ENCODE measurements around the gene MBD3L5.
"Not testable (repeated sequence)": the region's sequence is repeated elsewhere in the genome, so short reads cannot be mapped to it uniquely, and the experiment has no call there.

Gene MBD3L5

DNA sequence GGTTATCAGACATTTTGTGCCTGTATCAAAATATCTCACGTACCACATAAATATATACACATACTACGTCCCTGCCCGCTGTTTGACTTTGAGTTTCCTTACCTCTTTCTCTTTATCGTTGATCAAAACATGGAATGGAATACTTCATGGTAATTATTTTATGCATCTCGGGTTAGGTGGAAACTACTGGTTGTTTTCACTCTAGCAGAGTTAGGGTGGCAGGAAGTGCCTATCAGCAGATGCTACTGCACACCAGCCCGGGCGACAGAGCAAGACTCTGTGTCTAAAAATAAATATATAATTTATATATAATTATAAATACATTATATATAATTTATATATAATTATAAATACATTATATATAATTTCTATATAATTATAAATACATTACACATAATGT, 22.5 kb downstream of the MBD3L5 start:
- not testable (repeated sequence) for DNase-seq

DNA sequence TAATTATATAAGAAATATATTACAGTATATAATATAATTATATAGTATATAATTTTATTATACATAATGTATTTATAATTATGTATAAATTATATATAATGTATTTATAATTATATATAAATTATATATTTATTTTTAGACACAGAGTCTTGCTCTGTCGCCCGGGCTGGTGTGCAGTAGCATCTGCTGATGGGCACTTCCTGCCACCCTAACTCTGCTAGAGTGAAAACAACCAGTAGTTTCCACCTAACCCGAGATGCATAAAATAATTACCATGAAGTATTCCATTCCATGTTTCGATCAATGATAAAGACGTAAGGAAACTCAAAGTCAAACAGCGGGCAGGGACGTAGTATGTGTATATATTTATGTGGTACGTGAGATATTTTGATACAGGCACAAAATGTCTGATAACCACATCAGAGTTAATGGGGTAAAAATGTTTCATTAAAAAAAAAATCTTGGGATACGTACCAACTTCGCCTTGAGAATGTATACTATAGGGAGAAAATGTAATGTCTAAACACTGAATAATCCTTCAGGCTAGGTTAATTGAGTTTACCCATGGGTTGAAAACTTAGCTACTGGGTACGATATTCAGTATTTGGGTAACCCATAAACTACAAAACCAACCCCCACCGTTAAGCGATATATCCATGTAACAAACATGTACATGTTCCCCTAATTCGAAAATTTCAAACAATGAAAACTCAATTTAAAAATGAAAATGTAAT, 24.4 kb downstream of the MBD3L5 start:
- DNase-seq, result not testable (repeated sequence)

- not testable (repeated sequence) for DNase-seq
Measured at GRCh38 chr19:7055679-7056078, 25.3 kb downstream of the MBD3L5 start.

GRCh38 chr19:7056371-7056770, 26.0 kb downstream of the MBD3L5 start:
- not testable (repeated sequence) for DNase-seq

- DNase-seq, result not testable (repeated sequence)
Measured at GRCh38 chr19:7058576-7058975, 28.2 kb downstream of the MBD3L5 start, which contains the start of gene MBD3L3. Gene MBD3L3 (minus strand): TSS chr19:7058676. CDS start chr19:7058605, 71 bp downstream.

GRCh38 chr19:7059977-7060376, 29.6 kb downstream of the MBD3L5 start:
- DNase-seq, result not testable (repeated sequence)

DNA sequence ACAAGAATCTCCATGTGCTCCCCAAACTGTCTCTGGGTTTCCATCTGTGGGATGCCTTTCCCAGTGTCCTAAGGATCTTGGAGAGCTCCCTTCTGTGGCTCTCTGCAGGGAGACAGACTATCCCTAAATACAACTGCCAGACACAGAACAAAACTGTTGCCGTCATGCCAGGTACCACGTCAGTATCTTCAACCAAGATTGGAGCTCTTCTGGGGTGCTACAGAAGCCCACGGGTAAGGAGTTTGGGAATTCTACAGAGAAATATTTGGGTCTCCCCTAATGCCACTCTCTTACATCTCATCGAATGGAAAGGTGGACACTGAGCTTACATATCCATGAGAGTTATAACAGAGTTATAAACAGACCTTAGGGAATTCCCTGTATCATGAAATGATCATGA, 33.0 kb downstream of the MBD3L5 start:
- DNase-seq, result no peak

DNA sequence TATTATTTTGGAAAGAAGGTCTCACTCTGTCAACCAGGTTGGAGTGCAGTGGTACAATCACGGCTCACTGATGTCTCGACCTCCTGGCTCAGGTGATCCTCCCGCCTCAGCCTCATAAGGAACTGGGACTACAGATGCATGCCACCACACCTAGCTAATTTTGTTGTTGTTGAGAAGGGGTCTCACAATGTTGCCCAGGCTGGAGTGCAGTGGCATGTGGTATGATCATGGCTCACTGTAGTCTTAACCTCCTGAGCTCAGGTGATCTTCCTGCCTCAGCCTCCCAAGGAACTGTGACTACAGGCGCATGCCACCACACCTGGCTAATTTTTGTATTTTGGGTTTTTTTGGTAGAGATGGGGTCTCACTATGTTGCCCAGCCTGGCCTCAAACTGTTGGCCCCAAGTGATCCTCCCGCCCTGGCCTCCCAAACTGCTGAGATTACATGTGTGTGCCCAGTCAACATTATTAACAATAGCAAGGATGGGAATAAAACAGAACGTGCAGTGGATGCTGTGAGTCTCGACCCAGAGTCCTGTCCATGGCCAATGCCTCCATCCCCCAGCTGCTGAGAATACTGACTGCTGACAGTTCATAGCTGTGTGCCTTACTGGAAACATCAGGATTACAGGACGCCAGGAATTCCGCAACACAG, 33.5 kb downstream of the MBD3L5 start:
- no peak for DNase-seq

DNA sequence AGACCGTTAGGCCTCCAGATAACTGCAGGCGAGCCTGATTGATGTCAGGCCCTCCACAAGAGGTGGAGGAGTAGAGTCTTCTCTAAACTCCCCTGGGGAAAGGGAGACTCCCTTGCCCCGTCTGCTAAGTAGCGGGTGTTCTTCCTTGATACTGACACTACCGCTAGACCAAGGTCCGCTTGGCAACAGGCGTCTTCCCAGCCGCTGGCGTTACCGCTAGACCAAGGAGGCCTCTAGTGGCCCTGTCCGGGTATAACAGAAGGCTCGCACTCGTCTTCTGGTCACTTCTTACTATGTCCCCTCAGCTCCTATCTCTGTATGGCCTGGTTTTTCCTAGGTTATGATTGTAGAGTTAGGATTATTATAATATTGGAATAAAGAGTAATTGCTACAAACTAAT, 36.7 kb downstream of the MBD3L5 start:
- peak; percentile 28 for DNase-seq

GRCh38 chr19:7067716-7068115, 37.3 kb downstream of the MBD3L5 start:
- peak; percentile 59 for DNase-seq

DNA sequence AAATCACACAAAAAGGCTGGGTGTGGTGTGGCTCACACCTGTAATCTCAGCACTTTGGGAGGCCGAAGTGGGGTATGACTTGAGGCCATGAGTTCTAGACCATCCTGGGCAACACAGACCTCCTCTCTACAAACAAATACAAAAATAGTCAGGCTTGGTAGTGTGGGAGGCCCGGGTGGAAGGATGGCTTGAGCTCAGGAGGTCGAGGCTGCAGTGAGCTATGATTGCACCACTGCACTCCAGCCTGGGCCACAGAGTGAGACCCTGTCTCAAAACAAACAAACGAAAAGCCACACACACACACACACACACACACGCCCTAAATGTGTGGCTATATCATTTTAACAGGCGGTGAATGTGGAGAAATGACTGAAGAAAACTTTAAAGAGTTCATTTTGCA, 38.2 kb downstream of the MBD3L5 start:
- DNase-seq, result no peak

GRCh38 chr19:7069042-7069903, 38.9 kb downstream of the MBD3L5 start, which contains the start of gene ZNF557:
Gene ZNF557 (plus strand): TSS chr19:7069703. CDS start chr19:7075075, 5,372 bp downstream.
- peak; percentile 97 for DNase-seq

DNA sequence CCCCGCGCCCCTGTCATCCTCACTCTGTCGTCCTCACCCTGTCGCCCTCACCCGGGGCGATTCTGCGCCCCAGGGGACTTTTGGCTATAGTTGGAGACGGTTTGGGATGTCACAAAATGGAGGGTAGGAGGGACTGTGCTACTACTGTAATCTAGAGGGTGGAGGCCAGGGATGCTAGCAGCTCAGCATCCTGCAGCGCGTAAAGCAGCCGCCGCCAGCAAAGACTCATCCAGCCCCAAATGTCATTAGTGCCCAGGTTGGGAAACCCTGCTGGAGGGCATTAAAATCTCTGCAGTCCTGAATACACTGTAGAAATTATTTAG, 39.5 kb downstream of the MBD3L5 start:
- DNase-seq, result no peak

- DNase-seq, result no peak
Measured at GRCh38 chr19:7072541-7072940, 42.2 kb downstream of the MBD3L5 start.

- no peak for DNase-seq
Measured at GRCh38 chr19:7074705-7075282, 44.4 kb downstream of the MBD3L5 start.

DNA sequence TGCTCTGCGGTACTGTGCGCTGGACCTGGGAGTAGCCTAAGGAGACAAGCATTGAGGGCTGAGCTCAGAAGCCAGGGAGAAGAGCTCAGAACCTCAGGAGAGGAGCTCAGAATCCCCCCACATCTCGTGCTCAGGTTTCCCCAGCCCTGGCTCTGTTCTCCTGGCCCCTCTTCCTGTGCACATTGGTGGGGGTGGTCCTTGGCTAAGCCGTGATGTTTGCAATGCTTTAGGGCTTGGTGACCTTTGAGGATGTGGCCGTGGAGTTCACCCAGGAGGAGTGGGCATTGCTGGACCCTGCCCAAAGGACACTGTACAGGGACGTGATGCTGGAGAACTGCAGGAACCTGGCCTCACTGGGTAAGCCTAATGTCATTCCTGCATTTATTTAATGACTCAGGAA, 45.8 kb downstream of the MBD3L5 start:
- DNase-seq, result no peak

- DNase-seq, result no peak
Measured at GRCh38 chr19:7078008-7078407, 47.6 kb downstream of the MBD3L5 start.
